BJ (cell line): Measurements from ENCODE around the gene PRPF18. TPM values are rescaled to one million over a fixed set of nuclear protein-coding genes. Genes with fewer than 3 reads are reported as not detected.

Experiments
- CTCF ChIA-PET: fragments of 350-600 bp; formaldehyde crosslinking; extraction: SDS; loops from one replicate; lab custom pipeline; 2021; ENCODE audit warnings: antibody characterized with exemption, inconsistent platforms; lab: Yijun Ruan, JAX
- POLR2A ChIA-PET: fragments of 300-600 bp; sonication (Branson Sonifier 250); formaldehyde crosslinking; extraction: SDS; loops from one replicate; lab custom pipeline; 2021; ENCODE audit warnings: antibody characterized with exemption; lab: Charles Lee
- DNase-seq: peaks from one replicate; pipeline ENCODE4 v3.0.0-alpha.2; 2011; ENCODE audit warnings: low read depth
- H3K27me3 ChIP-seq: 2 replicates; pipeline ENCODE4 v1.6.0; 2011; ENCODE audit warnings: low read length; ENCODE audit not compliant: control insufficient read depth, insufficient read depth
- H3K36me3 ChIP-seq: 2 replicates; pipeline ENCODE4 v1.5.1; 2011; ENCODE audit warnings: low read length; ENCODE audit not compliant: control insufficient read depth, insufficient read depth
- H3K4me3 ChIP-seq: 2 replicates; pipeline ENCODE4 v1.5.1; 2011; ENCODE audit warnings: low read depth, mild to moderate bottlenecking, control low read depth, low read length
- CTCF ChIP-seq: IDR thresholded peaks from 2 replicates; pipeline ENCODE4 v1.5.1; 2011; ENCODE audit warnings: low read depth, mild to moderate bottlenecking, control low read depth, inconsistent platforms, low read length, moderate library complexity; ENCODE audit not compliant: insufficient read depth
- polyA plus RNA-seq: library from polyadenylated mRNA; depleted of rRNA; stranded (reverse); fragments of >200 nt; gene quantifications from 2 replicates; pipeline ENCODE4 v1.2.3, GENCODE V29; 2011

Gene PRPF18
- polyA plus RNA-seq, 1 experiment: 6.4 TPM

- CTCF ChIA-PET: interaction anchor here (0.7 to 1.1 kb wide), 2 partner anchors 12 to 141 kb away, joined by 3 read pairs; no protein-coding TSS in a partner anchor
- H3K36me3 ChIP-seq: no peaks in the 10 kb centered on the region; the same call in 1 of the 2 replicates
- DNase-seq: no peak
- 0 out of 2 replicates have a peak, but pooled peaks cover 3% of the 10 kb centered on the region for H3K27me3 ChIP-seq
- POLR2A ChIA-PET: no interaction called here
- no peak overlapping the region for H3K4me3 ChIP-seq
- 0 out of 2 replicates have a peak, but pooled peaks have one; percentile 17 for TF ChIP-seq CTCF
Measured at GRCh38 chr10:13589316-13589715, 2.6 kb downstream of the PRPF18 start.

DNA sequence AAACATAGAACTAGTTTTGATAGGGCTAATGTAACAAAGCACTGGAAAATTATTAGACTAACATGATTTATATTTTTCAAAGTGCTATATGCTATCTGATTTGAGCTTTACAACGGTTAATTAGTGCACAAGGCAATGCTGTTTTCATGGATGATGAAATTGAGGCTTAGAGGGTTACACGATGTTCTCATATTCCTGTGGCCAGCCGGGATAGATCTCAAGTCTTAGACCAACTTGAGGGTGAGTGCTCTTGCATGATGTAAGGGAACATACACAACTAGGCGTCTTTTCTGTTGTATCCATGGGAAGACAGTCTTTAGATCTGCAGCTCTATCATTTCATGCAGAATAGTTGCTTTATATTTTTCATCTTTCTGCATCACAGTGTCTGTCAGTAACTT lies 4.1 kb downstream of the PRPF18 start:
- CTCF ChIA-PET: no interaction called here
- H3K4me3 ChIP-seq: no peak overlapping the region
- POLR2A ChIA-PET: no interaction called here
- DNase-seq: no peak
- H3K36me3 ChIP-seq: no peaks in the 10 kb centered on the region; the same call in 1 of the 2 replicates
- H3K27me3 ChIP-seq: no peaks in the 10 kb centered on the region
- TF ChIP-seq CTCF: no peak

DNA sequence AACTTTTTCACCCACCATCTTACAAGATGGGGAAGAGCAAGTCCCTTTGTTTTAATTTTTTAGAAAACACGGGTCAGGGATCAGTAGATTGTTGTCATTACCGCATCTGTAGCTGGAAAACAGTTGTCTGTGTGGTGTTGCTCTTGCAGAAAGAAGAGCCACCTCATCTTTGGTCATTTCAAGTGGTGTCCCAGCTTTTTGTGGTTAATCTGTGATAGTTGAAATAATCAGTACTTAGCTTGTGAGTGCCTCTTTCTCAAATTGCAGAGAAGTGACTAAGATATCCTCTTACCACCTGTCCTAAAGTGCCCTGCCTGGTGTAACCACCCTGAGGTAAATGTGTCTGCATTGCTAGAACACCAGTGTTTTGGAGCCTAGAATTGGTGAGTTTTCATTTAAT lies 5.5 kb downstream of the PRPF18 start:
- no peak for DNase-seq
- no peak for TF ChIP-seq CTCF
- Histone ChIP-seq H3K27me3 (no peaks in the 10 kb centered on the region), H3K4me3 (no peak overlapping the region), H3K36me3 (no peaks in the 10 kb centered on the region; the same call in 1 of the 2 replicates)
- ChIA-PET POLR2A (no interaction called here), CTCF (interaction anchor here (1.2 kb wide), 1 partner anchor 21 kb away, joined by 3 read pairs; no protein-coding TSS in a partner anchor)

DNA sequence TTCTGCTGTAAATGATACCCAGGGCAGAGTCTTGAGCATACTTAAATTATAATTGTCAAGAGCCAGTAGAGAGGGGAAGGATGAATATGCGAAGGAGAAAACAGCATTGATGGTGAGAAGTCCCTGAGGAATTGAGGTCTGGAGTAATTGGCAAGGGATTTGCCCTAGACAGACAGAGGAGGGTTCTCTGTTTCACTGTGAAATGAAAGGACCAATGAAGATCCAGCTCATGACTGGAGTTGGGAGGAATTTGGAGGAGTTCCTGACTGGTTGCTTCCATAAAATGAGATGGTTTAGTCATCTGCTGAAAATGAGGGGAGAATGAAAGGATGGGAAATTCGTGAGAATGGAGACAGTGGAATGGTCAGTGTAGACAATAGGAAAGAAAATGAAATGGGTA lies 6.8 kb downstream of the PRPF18 start:
- CTCF ChIA-PET: interaction anchor here (1.1 kb wide), 1 partner anchor 41 kb away, joined by 3 read pairs; no protein-coding TSS in a partner anchor
- DNase-seq: peak; percentile 14
- no peaks in the 10 kb centered on the region; the same call in 1 of the 2 replicates for H3K36me3 ChIP-seq

GRCh38 chr10:13594641-13595040 lies 7.9 kb downstream of the PRPF18 start:
- no peak for TF ChIP-seq CTCF
- no peak overlapping the region for H3K4me3 ChIP-seq
- H3K27me3 ChIP-seq: no peaks in the 10 kb centered on the region
- H3K36me3 ChIP-seq: no peaks in the 10 kb centered on the region; the same call in 1 of the 2 replicates
- DNase-seq: no peak
- ChIA-PET CTCF (no interaction called here), POLR2A (no interaction called here)

More for the DNA sequence above, 6.8 kb downstream of the PRPF18 start:
- Histone ChIP-seq H3K4me3 (no peak overlapping the region), H3K27me3 (no peaks in the 10 kb centered on the region)
- TF ChIP-seq CTCF: no peak
- POLR2A ChIA-PET: no interaction called here
